Kidney epithelial cell (primary cell): ENCODE results near the gene TMEM222. TPM values are rescaled to one million over a fixed set of nuclear protein-coding genes. Genes with fewer than 3 reads are reported as not detected.

Experiments used
- DNase-seq: peaks from one replicate; pipeline ENCODE4 v3.0.0-alpha.2; 2010; ENCODE audit warnings: low read depth
- H3K27me3 ChIP-seq: 2 replicates; pipeline ENCODE4 v1.6.0; 2011; ENCODE audit warnings: low read length; ENCODE audit not compliant: control insufficient read depth, insufficient read depth
- H3K36me3 ChIP-seq: 2 replicates; pipeline ENCODE4 v1.5.1; 2011; ENCODE audit warnings: low read length; ENCODE audit not compliant: control insufficient read depth, insufficient read depth
- H3K4me3 ChIP-seq: 2 replicates; pipeline ENCODE4 v1.5.1; 2011; ENCODE audit warnings: low read depth, mild to moderate bottlenecking, control low read depth, low read length
- total RNA-seq: library from RNA; depleted of rRNA; stranded (reverse); fragments of >200 nt; gene quantifications from 2 replicates; pipeline ENCODE4 v1.2.3, GENCODE V29; 2015
- TF ChIP-seq, protein P1 (sequence below): IDR thresholded peaks from 2 replicates; pipeline ENCODE4 v1.5.1; 2011; ENCODE audit warnings: mild to moderate bottlenecking, moderate library complexity, low read length, control low read depth, inconsistent platforms; ENCODE audit not compliant: insufficient read depth, poor library complexity, severe bottlenecking

Gene TMEM222
- total RNA-seq, 1 donor from 2014 or later, result 27.5 TPM

DNA sequence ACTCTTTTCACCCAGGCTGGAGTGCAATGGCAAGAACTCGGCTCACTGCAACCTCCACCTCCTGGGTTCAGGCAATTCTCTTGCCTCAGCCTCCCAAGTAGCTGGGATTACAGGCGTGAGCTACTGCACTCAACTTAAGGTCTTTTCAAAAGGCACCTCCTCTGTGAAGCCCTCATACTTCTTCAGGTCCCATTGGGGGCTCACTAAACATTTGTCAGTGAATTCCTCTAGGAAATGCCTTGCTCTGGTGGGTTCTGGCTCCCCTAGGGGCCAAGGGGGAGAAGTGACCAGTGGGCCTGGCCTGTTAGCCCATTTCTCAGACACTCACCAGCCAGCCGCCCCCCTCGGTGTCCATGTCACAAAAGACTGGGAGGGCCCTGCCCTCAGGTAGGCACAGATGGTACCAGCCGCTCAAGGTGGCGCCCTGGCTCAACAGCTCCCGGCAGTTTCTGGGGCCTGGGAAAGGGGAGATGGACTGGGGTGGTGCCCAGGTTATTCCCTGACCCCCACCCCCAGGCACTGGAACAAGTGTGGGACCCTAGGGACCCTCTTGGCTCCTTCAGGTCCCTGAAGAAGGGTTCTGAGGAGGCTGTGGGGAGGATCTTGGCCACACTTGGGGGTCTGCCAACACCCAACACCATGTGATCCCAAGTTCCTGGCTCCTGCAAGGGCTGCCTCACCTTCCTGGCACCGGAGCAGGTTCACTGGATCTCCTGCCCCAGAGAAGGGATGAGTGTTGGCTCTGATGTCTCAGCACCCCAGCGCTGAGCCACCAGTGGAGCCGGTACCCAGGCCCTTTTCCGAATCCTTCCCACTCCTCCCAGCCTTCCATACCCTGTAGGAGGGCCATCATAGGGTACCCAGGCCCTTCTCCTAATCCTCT, 51.1 kb downstream of the TMEM222 start:
- no peak for DNase-seq
- Histone ChIP-seq H3K27me3 (no peaks in the 10 kb centered on the region), H3K4me3 (no peak overlapping the region), H3K36me3 (no peaks in the 10 kb centered on the region)
- TF ChIP-seq, protein P1, sequence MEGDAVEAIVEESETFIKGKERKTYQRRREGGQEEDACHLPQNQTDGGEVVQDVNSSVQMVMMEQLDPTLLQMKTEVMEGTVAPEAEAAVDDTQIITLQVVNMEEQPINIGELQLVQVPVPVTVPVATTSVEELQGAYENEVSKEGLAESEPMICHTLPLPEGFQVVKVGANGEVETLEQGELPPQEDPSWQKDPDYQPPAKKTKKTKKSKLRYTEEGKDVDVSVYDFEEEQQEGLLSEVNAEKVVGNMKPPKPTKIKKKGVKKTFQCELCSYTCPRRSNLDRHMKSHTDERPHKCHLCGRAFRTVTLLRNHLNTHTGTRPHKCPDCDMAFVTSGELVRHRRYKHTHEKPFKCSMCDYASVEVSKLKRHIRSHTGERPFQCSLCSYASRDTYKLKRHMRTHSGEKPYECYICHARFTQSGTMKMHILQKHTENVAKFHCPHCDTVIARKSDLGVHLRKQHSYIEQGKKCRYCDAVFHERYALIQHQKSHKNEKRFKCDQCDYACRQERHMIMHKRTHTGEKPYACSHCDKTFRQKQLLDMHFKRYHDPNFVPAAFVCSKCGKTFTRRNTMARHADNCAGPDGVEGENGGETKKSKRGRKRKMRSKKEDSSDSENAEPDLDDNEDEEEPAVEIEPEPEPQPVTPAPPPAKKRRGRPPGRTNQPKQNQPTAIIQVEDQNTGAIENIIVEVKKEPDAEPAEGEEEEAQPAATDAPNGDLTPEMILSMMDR, result peak; percentile 40

DNA sequence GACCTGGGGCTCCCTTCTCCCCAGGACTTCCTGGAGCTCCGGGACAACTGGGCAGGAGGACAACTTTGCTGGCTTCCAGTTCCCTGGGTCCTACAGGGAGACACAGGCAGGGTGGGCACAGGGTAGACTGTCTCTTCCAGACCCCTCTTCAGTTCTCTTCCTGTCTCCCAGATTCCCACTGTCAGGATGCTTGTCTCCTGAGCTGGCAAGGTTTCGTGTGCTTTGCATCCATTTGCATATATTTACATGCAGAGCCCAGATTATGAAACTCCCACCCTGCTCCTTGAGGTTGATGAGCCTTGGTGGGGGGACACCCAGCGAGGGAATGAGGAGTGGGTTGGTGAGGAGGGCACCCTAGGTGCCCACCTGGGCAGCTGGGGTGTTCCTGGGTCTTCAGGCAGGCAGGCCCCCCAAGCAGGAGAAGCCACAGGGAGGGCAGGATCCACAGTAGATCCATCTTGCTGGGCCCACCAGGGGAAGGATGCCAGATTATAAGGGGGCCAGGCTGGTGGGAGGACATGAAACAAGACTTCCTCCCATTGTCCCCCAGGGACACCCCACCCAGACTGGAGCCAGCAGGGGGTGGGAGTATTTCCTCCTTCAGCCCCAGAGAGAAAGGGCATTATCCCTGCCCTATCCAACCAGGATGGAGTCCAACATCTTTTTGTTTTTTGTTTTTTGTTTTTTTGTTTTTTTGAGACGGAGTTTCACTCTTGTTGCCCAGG, 52.6 kb downstream of the TMEM222 start, which contains the start of gene FCN3:
Gene FCN3, minus strand, starts transcription at position 463 of the 725 bp plus-strand sequence. Its CDS starts 6 bp downstream, at position 457.
- no peaks in the 10 kb centered on the region for H3K36me3 ChIP-seq
- TF ChIP-seq, protein P1, result no peak
- H3K4me3 ChIP-seq, result no peak within 1 kb of the TSS

DNA sequence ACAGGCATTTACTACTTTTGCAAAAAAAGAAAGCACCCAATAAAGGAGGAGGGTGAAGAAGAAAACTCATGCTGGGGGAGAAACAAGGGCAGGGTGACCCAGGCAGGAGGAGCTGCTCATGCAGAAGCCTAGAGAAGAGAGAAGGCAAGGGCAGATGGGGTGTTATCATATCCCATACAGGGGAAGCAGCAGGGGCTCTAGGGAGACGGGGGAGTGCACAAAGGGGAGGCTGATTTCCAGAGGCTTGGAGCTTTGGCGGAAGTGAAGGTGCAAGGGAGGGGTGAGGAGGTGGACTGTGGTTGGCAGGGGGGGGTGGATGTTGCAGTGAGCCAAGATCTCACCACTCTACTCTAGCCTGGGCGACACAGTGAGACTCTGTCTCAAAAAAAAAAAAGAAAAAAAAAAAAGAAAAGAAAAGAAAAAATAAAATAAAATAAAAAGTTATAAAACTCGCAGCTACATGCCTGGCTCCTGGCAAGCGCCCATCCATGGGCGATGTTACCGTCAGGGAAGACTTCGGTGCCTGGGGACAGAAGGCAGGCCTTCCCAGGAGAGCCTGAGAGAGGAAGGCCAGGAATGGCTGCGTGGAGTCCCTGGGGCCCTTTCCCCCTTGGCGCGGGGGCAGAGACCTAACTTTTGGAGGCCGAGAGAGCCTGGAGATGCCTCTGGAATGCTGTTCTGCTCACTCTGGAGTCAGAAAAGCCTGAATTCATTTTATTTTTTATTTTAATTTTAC, 56.0 kb downstream of the TMEM222 start:
- DNase-seq, result no peak
- H3K36me3 ChIP-seq, result no peaks in the 10 kb centered on the region
- peaks cover 14% of the 10 kb centered on the region for H3K27me3 ChIP-seq
- TF ChIP-seq, protein P1, result no peak
- H3K4me3 ChIP-seq, result no peak overlapping the region

More for the DNA sequence above, 52.6 kb downstream of the TMEM222 start, which contains the start of gene FCN3:
- DNase-seq, result no peak
- no peaks in the 10 kb centered on the region for H3K27me3 ChIP-seq

DNA sequence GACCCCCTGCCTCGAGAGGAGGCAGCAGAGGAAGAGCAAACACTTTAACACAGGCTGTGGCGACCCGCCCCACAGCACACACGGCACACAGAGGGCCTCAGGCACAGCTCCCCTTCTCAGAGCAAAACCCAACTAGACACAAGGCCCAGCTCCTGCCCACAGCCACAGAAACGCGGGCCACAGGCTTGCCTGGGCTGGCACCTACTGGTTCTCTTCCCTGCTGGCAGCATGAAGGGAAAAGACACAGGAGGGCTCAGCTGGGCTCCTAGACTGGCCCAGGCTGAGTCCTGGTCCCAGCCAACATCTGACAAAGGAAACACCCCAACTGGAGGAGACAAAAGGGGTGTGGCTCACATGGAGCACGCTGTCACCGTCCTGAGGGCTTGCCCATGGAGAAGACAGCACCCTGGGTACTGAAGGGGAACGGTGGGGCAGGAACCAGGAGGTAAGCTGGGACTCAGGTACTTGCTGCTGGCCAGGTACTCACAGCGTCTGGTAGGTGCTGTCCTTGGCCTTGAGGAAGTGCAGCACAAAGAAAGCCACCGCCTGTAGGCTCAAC, 57.7 kb downstream of the TMEM222 start:
- no peak for DNase-seq
- Histone ChIP-seq H3K36me3 (no peaks in the 10 kb centered on the region), H3K27me3 (peaks cover 18% of the 10 kb centered on the region), H3K4me3 (no peak overlapping the region)
- TF ChIP-seq, protein P1, result no peak

DNA sequence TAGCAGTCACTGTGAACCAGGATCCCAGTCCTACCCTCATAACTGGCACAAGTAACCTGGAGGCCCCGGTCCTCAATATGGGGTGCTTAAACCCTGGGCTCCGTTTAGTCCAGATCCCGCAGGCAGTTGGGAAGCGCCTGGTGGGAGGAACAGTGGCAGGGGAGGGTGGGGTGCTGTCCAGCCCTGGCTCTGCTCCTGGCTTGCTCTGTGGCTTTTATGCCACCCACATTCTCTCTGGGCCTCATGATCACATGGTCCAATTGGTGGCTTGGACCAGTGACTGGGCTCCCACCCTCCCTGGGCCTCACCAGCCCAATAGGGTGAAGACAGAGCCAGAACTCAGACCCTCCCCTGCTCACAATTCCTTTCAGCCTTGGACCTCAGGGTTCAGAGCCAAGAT, 58.3 kb downstream of the TMEM222 start:
- TF ChIP-seq, protein P1, result no peak
- DNase-seq, result no peak
- Histone ChIP-seq H3K27me3 (peaks cover 18% of the 10 kb centered on the region), H3K4me3 (no peak overlapping the region), H3K36me3 (no peaks in the 10 kb centered on the region)
